ENCODE results near the gene ZNF837.

The ZNF837 gene

GRCh38 chr19:58372311-58373133 is 8.3 kb downstream of the ZNF837 start:
- DNase-seq (ENCODE audit: low spot score) = no peak

- DNase-seq (ENCODE audit: low spot score) = no peak
Measured at GRCh38 chr19:58368561-58369360, 12.1 kb downstream of the ZNF837 start.

GRCh38 chr19:58367698-58368454 is 13.0 kb downstream of the ZNF837 start:
- DNase-seq (ENCODE audit: low spot score) = no peak

GRCh38 chr19:58366585-58367430 is 14.0 kb downstream of the ZNF837 start:
- no peak for DNase-seq (ENCODE audit: low spot score)

- DNase-seq (ENCODE audit: low spot score) = no peak
Measured at GRCh38 chr19:58364146-58364545, 16.7 kb downstream of the ZNF837 start.

GRCh38 chr19:58362272-58362994 is 18.4 kb downstream of the ZNF837 start, which contains the start of gene ZNF497:
TSS of gene ZNF497 (minus strand) at chr19:58362751. CDS start at chr19:58357635, 5,116 bp downstream.
- peak; percentile 100 for DNase-seq (ENCODE audit: low spot score)

GRCh38 chr19:58361900-58362271 is 18.9 kb downstream of the ZNF837 start:
- DNase-seq (ENCODE audit: low spot score) = peak; percentile 68

GRCh38 chr19:58357481-58358145 is 23.2 kb downstream of the ZNF837 start:
- DNase-seq (ENCODE audit: low spot score) = peak; percentile 57

- DNase-seq (ENCODE audit: low spot score) = no peak
Measured at GRCh38 chr19:58356766-58357480, 23.9 kb downstream of the ZNF837 start.

- DNase-seq (ENCODE audit: low spot score) = no peak
Measured at GRCh38 chr19:58355908-58356765, 24.7 kb downstream of the ZNF837 start.

GRCh38 chr19:58355215-58355796 is 25.5 kb downstream of the ZNF837 start:
- no peak for DNase-seq (ENCODE audit: low spot score)

- no peak for DNase-seq (ENCODE audit: low spot score)
Measured at GRCh38 chr19:58354478-58355030, 26.3 kb downstream of the ZNF837 start.

GRCh38 chr19:58353717-58354477 is 26.9 kb downstream of the ZNF837 start:
- DNase-seq (ENCODE audit: low spot score) = no peak

GRCh38 chr19:58352760-58353671 is 27.8 kb downstream of the ZNF837 start, which contains the start of gene A1BG:
TSS of gene A1BG (minus strand) at chr19:58353492. CDS start at chr19:58353437, 55 bp downstream.
- no peak for DNase-seq (ENCODE audit: low spot score)

GRCh38 chr19:58351990-58352755 is 28.7 kb downstream of the ZNF837 start:
- DNase-seq (ENCODE audit: low spot score) = no peak

Data from iPS-NIHi11 (cell line).